Measurements from ENCODE around the gene ADAMTSL3. TPM values are rescaled to one million over a fixed set of nuclear protein-coding genes. Genes with fewer than 3 reads are reported as not detected.
"Not testable (repeated sequence)": the region's sequence is repeated elsewhere in the genome, so short reads cannot be mapped to it uniquely, and the experiment has no call there.

ADAMTSL3 gene
- total RNA-seq, 1 donor from 2014 or later, result 0.67 TPM

DNA sequence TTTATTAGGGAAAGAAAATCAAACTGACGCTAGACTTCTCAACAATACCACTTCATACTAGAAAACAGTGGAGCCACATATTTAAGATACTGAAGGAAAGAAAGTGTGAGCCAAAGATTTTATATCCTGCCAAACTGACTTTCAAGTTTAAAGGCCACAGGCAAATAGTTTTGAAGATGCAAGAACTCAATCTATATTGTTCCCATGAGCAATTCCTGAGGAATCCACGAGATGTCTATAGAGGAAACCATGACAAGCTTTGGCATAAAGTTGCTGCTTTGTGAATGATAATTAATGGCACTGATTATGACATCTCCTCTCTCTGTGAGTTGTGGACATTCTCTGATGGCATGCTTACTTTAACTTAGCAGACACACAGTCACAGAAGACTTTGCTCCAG lies 305.6 kb downstream of the ADAMTSL3 start:
- Histone ChIP-seq H3K36me3 (ENCODE audit: control insufficient read depth, insufficient read depth, low read length) (no peaks in the 10 kb centered on the region), H3K27me3 (ENCODE audit: control insufficient read depth, insufficient read depth, low read length) (no peaks in the 10 kb centered on the region), H3K4me3 (ENCODE audit: low read depth, low read length) (no peak overlapping the region)
- DNase-seq (ENCODE audit: low read depth), result no peak
- no peak for TF ChIP-seq CTCF (IDR thresholded peaks at IDR 0.05; ENCODE audit: insufficient read depth, low read length, poor library complexity, severe bottlenecking)

DNA sequence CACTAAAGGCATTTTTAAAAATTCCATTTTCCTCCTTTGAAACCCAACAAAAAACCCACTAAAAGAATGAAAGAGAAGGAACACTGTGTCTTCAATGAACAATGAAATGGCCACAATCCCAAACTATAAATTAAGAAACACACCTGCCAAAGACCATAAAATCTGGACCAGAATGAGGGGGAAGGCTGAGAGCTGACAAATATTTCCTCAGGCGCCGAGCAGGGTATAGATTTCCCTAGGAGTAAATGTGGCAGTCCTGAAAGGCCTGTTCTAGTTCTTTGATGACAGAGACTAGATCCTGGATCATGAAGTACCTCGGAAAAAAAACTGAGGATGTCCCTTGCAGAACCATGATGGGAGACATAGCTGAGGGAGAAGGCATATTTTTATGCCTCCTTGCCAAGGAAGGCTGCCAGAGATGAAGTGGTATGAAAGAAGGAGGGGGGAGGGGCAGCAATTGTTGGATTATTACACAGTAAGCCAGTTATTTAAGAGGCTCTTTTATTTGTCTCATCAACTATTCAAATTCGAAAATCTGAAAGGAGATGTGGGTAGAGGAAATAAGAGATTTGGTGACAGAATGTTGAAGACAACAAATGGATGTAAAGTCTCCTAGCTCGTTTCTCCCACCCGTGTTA lies 306.4 kb downstream of the ADAMTSL3 start:
- TF ChIP-seq CTCF (IDR thresholded peaks at IDR 0.05; ENCODE audit: insufficient read depth, low read length, poor library complexity, severe bottlenecking), result no peak
- no peaks in the 10 kb centered on the region for H3K27me3 ChIP-seq (ENCODE audit: control insufficient read depth, insufficient read depth, low read length)
- no peak overlapping the region for H3K4me3 ChIP-seq (ENCODE audit: low read depth, low read length)
- no peak for DNase-seq (ENCODE audit: low read depth)
- no peaks in the 10 kb centered on the region for H3K36me3 ChIP-seq (ENCODE audit: control insufficient read depth, insufficient read depth, low read length)

DNA sequence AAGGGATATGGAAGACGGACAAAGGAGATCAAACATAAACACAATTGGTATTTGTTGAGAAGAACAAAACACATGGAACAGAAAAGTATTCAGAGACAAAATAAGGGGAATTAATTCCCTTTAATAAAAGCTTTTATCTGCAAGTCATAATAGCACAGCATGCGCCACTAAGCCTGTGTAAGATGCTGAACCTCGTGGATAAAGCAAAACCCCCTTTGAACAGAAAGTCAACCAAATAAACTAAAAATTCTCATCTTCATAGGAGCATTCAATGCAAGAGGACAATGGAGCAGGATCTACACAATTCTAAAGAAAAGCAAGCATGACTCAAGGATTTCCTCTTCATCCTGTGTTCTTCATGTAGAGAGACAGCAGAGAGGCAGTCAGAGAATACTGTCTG lies 307.4 kb downstream of the ADAMTSL3 start:
- Histone ChIP-seq H3K36me3 (ENCODE audit: control insufficient read depth, insufficient read depth, low read length) (no peaks in the 10 kb centered on the region), H3K4me3 (ENCODE audit: low read depth, low read length) (no peak overlapping the region), H3K27me3 (ENCODE audit: control insufficient read depth, insufficient read depth, low read length) (no peaks in the 10 kb centered on the region)
- TF ChIP-seq CTCF (IDR thresholded peaks at IDR 0.05; ENCODE audit: insufficient read depth, low read length, poor library complexity, severe bottlenecking), result no peak
- DNase-seq (ENCODE audit: low read depth), result no peak

DNA sequence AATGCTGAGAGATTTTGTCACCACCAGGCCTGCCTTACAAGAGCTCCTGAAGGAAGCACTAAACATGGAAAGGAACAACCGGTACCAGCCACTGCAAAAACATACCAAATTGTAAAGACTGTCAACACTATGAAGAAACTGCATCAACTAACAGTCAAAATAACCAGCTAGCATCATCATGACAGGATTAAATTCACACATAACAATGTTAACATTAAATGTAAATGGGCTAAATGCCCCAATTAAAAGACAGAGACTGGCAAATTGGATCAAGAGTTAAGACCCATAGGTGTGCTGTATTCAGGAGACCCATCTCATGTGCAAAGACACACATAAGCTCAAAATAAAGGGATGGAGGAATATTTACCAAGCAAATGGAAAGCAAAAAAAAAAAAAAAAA lies 311.0 kb downstream of the ADAMTSL3 start:
- DNase-seq (ENCODE audit: low read depth); H3K4me3 ChIP-seq (ENCODE audit: low read depth, low read length); H3K27me3 ChIP-seq (ENCODE audit: control insufficient read depth, insufficient read depth, low read length); H3K36me3 ChIP-seq (ENCODE audit: control insufficient read depth, insufficient read depth, low read length): not testable (repeated sequence)

DNA sequence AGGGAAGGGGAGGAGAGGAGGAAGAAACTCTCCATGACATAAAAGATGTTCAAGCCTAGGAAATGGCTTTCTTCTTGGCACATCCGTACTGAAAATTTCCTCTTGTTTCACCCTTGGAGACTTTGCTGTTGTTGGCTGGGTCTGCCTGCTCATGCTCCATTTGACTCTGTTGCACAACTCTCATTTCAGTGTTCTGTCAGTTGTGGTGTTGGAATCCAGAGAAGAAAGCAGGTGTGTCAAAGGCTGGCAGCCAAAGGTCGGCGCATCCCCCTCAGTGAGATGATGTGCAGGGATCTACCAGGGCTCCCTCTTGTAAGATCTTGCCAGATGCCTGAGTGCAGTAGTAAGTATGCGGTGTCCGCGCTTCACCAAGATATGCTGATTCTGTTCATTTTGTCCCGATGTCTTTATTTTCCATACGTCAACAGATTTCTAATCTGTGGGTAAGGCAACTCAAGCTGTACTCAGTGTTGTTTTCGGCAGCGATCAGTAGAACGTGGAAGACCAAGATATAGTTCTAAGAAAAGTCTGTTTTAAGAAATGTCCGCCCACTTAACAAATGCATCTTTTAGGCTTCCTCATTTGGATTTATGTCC lies 316.5 kb downstream of the ADAMTSL3 start:
- H3K4me3 ChIP-seq (ENCODE audit: low read depth, low read length), result no peak overlapping the region
- no peaks in the 10 kb centered on the region for H3K36me3 ChIP-seq (ENCODE audit: control insufficient read depth, insufficient read depth, low read length)
- no peak for DNase-seq (ENCODE audit: low read depth)
- no peak for TF ChIP-seq CTCF (IDR thresholded peaks at IDR 0.05; ENCODE audit: insufficient read depth, low read length, poor library complexity, severe bottlenecking)
- H3K27me3 ChIP-seq (ENCODE audit: control insufficient read depth, insufficient read depth, low read length), result no peaks in the 10 kb centered on the region

DNA sequence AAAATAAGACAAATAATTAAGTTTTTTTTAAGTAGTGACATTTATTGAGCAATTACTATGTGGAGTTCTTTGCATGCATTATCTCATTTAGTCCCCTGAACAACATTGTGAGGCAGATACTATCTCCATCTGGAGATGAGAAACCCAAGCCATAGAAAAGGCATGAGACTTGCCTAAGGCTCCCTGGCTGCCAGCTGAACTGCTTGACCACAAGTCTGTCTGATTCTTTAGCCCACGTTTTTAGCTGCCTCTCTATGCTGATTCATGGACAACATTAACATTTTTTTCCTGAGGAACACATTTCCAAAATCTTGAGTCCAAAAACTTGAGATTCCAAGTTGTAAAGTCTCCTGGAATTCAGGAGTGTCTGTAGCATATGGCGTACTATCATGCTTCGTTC lies 318.1 kb downstream of the ADAMTSL3 start:
- DNase-seq (ENCODE audit: low read depth), result no peak

More for the DNA sequence above, 318.1 kb downstream of the ADAMTSL3 start:
- Histone ChIP-seq H3K4me3 (ENCODE audit: low read depth, low read length) (no peak overlapping the region), H3K36me3 (ENCODE audit: control insufficient read depth, insufficient read depth, low read length) (no peaks in the 10 kb centered on the region), H3K27me3 (ENCODE audit: control insufficient read depth, insufficient read depth, low read length) (no peaks in the 10 kb centered on the region)
- TF ChIP-seq CTCF (IDR thresholded peaks at IDR 0.05; ENCODE audit: insufficient read depth, low read length, poor library complexity, severe bottlenecking), result no peak
